HepG2 (cell line): ENCODE measurements around the gene GTPBP6. TPM values are rescaled to one million over a fixed set of nuclear protein-coding genes. Genes with fewer than 3 reads are reported as not detected.

Experiments
- ATAC-seq: fragments of 200-7000 bp; cut with Tn5 transposase; 3 replicates; pipeline ENCODE4 v1.9.1; 2020; ENCODE audit warnings: mild to moderate bottlenecking, moderate library complexity
- BruUV-seq: library from RNA; stranded (reverse); fragments of 400-500 nt; replicated peaks from 2 replicates; lab custom pipeline; 2021; lab: Mats Ljungman, UMichigan
- CTCF ChIA-PET: fragments of 300-600 bp; formaldehyde crosslinking; extraction: SDS; loops from one replicate; lab custom pipeline; 2021; ENCODE audit warnings: low total read pairs, inconsistent platforms, low intra/inter-chr PET ratio; lab: Yijun Ruan, JAX
- POLR2A ChIA-PET: fragments of 350-600 bp; sonication (Branson Sonifier 250); formaldehyde crosslinking; loops from one replicate; lab custom pipeline; 2020; ENCODE audit warnings: antibody characterized with exemption, inconsistent platforms; lab: Yijun Ruan, JAX
- DNase-seq: peaks from one replicate; pipeline ENCODE4 v3.0.0-alpha.2; 2015; ENCODE audit warnings: low spot score
- FAIRE-seq: peaks from 3 replicates; lab custom pipeline; 2011; peaks lifted over from hg19 to GRCh38; lab: Jason Lieb, UNC
- H2AFZ ChIP-seq: one replicate; pipeline ENCODE4 v1.6.1; 2011; ENCODE audit warnings: low read length, inconsistent platforms
- H3K27ac ChIP-seq: fragments of 300-600 bp; 3 replicates; pipeline ENCODE4 v1.8.0; 2011; ENCODE audit warnings: mixed run types, mild to moderate bottlenecking, mixed read lengths, low read length, inconsistent platforms; ENCODE audit not compliant: insufficient read depth; ENCODE audit errors: extremely low read length
- H3K27me3 ChIP-seq, 2 experiments: fragments of 200-600 bp in 1 of 2; 2 replicates in 1 of 2; 3 replicates in 1 of 2; pipeline versions ENCODE4 v1.6.0 to v1.8.0; 2011; ENCODE audit warnings: low read length in 2 of 2, mild to moderate bottlenecking in 2 of 2, moderate library complexity in 2 of 2, inconsistent platforms in 1 of 2; ENCODE audit not compliant: insufficient read depth in 2 of 2, control insufficient read depth in 1 of 2
- H3K36me3 ChIP-seq, 2 experiments: fragments of 200-600 bp in 1 of 2; replicated peaks in 1 of 2; 2 replicates in 1 of 2; 3 replicates in 1 of 2; pipeline versions ENCODE4 v1.5.1 to v1.8.0; 2011; ENCODE audit warnings: low read length in 2 of 2, inconsistent platforms in 1 of 2; ENCODE audit not compliant: insufficient read depth in 2 of 2, control insufficient read depth in 1 of 2
- H3K4me1 ChIP-seq: 2 replicates; pipeline ENCODE4 v1.5.1; 2012; ENCODE audit warnings: low read length, inconsistent platforms; ENCODE audit not compliant: insufficient read depth
- H3K4me2 ChIP-seq: 2 replicates; pipeline ENCODE4 v1.6.0; 2011; ENCODE audit warnings: low read depth, low read length, inconsistent platforms
- H3K4me3 ChIP-seq, 3 experiments: fragments of 200-600 bp in 1 of 3; sonication (generic), shearing (Covaris generic) in 1 of 3; replicated peaks in 1 of 3; 2 replicates each; pipeline ENCODE4 v1.5.1; 2011 to 2016; ENCODE audit warnings: low read length in 3 of 3, inconsistent platforms in 2 of 3, low read depth in 2 of 3, mild to moderate bottlenecking in 2 of 3, control low read depth in 1 of 3, mixed read lengths in 1 of 3; ENCODE audit not compliant: insufficient read depth in 1 of 3
- H3K79me2 ChIP-seq: one replicate; pipeline ENCODE4 v1.6.1; 2011; ENCODE audit warnings: low read length, inconsistent platforms; ENCODE audit not compliant: insufficient read depth
- H3K9ac ChIP-seq: 2 replicates; pipeline ENCODE4 v1.6.0; 2011; ENCODE audit warnings: mild to moderate bottlenecking, low read depth, low read length, inconsistent platforms; ENCODE audit not compliant: insufficient read depth
- H3K9me3 ChIP-seq: 2 replicates; pipeline ENCODE4 v1.5.1; 2012; ENCODE audit warnings: mild to moderate bottlenecking, low read length
- H4K20me1 ChIP-seq: 2 replicates; pipeline ENCODE4 v1.6.0; 2011; ENCODE audit warnings: inconsistent platforms, mild to moderate bottlenecking, low read length, moderate library complexity; ENCODE audit not compliant: insufficient read depth
- CREBL2 ChIP-seq: sonication (generic); formaldehyde crosslinking; IDR thresholded peaks from 2 replicates; pipeline ENCODE4 v1.8.1; 2023; ENCODE audit warnings: missing genetic modification reagents, mild to moderate bottlenecking, borderline replicate concordance
- ELF4 ChIP-seq: sonication (generic); formaldehyde crosslinking; IDR thresholded peaks from 2 replicates; pipeline ENCODE4 v1.5.0; 2020; ENCODE audit warnings: missing genetic modification reagents, mild to moderate bottlenecking, moderate library complexity, borderline replicate concordance
- HIVEP1 ChIP-seq: sonication (generic); formaldehyde crosslinking; IDR thresholded peaks from 2 replicates; pipeline ENCODE4 v1.4.0; 2020; ENCODE audit warnings: mild to moderate bottlenecking, missing genetic modification reagents
- MLLT10 ChIP-seq: sonication (generic); formaldehyde crosslinking; IDR thresholded peaks from 2 replicates; pipeline ENCODE4 v1.4.0; 2020; ENCODE audit warnings: missing genetic modification reagents
- NKX3-1 ChIP-seq: sonication (generic); formaldehyde crosslinking; IDR thresholded peaks from 2 replicates; pipeline ENCODE4 v1.5.0; 2020; ENCODE audit warnings: missing genetic modification reagents
- RBM22 ChIP-seq: fragments of 200-400 bp; formaldehyde crosslinking; optimal IDR thresholded peaks from 2 replicates; pipeline ENCODE3; 2017; ENCODE audit warnings: mild to moderate bottlenecking, low read length, moderate library complexity
- REST ChIP-seq, 2 experiments: IDR thresholded peaks; 2 replicates each; pipeline ENCODE4 v1.6.1; 2011 to 2012; ENCODE audit warnings: low read length in 2 of 2, borderline replicate concordance in 1 of 2, low read depth in 1 of 2, mild to moderate bottlenecking in 1 of 2, moderate library complexity in 1 of 2
- RFX1 ChIP-seq: fragments of 450-650 bp; IDR thresholded peaks from 2 replicates; pipeline ENCODE4 v1.6.1; 2017
- RNF2 ChIP-seq: fragments of 450-650 bp; conservative IDR thresholded peaks from 2 replicates; pipeline ENCODE4 v1.6.1; 2016; ENCODE audit warnings: low read depth
- SAFB2 ChIP-seq: sonication (generic); formaldehyde crosslinking; IDR thresholded peaks from 2 replicates; pipeline ENCODE4 v1.5.1; 2020; ENCODE audit warnings: missing genetic modification reagents, low read depth, mild to moderate bottlenecking, borderline replicate concordance
- SIN3A ChIP-seq: IDR thresholded peaks from 2 replicates; pipeline ENCODE4 v1.6.1; 2011; ENCODE audit warnings: low read depth, mild to moderate bottlenecking, control low read depth, low read length, borderline replicate concordance
- SUZ12 ChIP-seq: fragments of 150-350 bp; IDR thresholded peaks from 2 replicates; pipeline ENCODE4 v1.6.1; 2014; ENCODE audit warnings: low read depth, low read length
- THAP9 ChIP-seq: sonication (generic); formaldehyde crosslinking; IDR thresholded peaks from 2 replicates; pipeline ENCODE4; 2020; ENCODE audit warnings: missing genetic modification reagents, mild to moderate bottlenecking, borderline replicate concordance
- ZBTB33 ChIP-seq: sonication (generic); formaldehyde crosslinking; IDR thresholded peaks from 2 replicates; pipeline ENCODE4 v1.4.0; 2020; ENCODE audit warnings: missing genetic modification reagents
- ZFY ChIP-seq: sonication (generic); formaldehyde crosslinking; IDR thresholded peaks from 2 replicates; pipeline ENCODE4 v1.4.0; 2020; ENCODE audit warnings: missing genetic modification reagents
- ZNF34 ChIP-seq: sonication (generic); formaldehyde crosslinking; IDR thresholded peaks from 2 replicates; pipeline ENCODE4 v1.4.0; 2020; ENCODE audit warnings: mild to moderate bottlenecking, missing genetic modification reagents, borderline replicate concordance
- ZNF441 ChIP-seq: sonication (generic); formaldehyde crosslinking; IDR thresholded peaks from 2 replicates; pipeline ENCODE4 v1.7.0; 2021; ENCODE audit warnings: missing genetic modification reagents, borderline replicate concordance
- ZNF510 ChIP-seq: sonication (generic); formaldehyde crosslinking; IDR thresholded peaks from 2 replicates; pipeline ENCODE4 v1.4.0; 2020; ENCODE audit warnings: low read depth, mild to moderate bottlenecking, missing genetic modification reagents
- WGBS: methylation state at CpG from one replicate; pipeline ENCODE4 v1.1.6; 2017; ENCODE audit warnings: low lambda C conversion rate; 5-methylcytosine and 5-hydroxymethylcytosine counted together
- in situ Hi-C: cut with HindIII; loops from 2 replicates; pipeline ENCODE4 v1.10.0; 2017; ENCODE audit warnings: low pct_unique_long_range_greater_than_20kb; ENCODE audit not compliant: extremely low pct_ligation_motif_present
- intact Hi-C: fragments of 100-400 bp; cut with micrococcal nuclease; formaldehyde crosslinking; loops from one replicate; pipeline ENCODE4 v1.10.0; 2022; ENCODE audit not compliant: unreplicated experiment
- polyA plus RNA-seq, 8 experiments: library from polyadenylated mRNA; depleted of rRNA in 3 of 8; stranded (reverse) in 7 of 8; unstranded in 1 of 8; fragments of >200 nt; fragmentation: Illumina TruSeq in 4 of 8; extraction: Trizol in 4 of 8; gene quantifications; 2 replicates each; pipeline versions ENCODE4 v1.2.1 to v1.2.3, GENCODE V29; 2011 to 2016; ENCODE audit warnings: low read depth in 4 of 8, missing spikeins in 1 of 8, mixed read lengths in 1 of 8; ENCODE audit not compliant: insufficient read depth in 1 of 8
- total RNA-seq, 5 experiments: library from RNA; depleted of rRNA; stranded (reverse); fragments of >200 nt; fragmentation: Illumina TruSeq; extraction: Trizol; gene quantifications; 2 replicates each; pipeline ENCODE4 v1.2.3, GENCODE V29; 2016; ENCODE audit warnings: low read depth in 1 of 5

GTPBP6 gene
- total and polyA plus RNA-seq, 2 of the 13 experiments (the other 11 are each of a cell fraction or from before 2014, with no cell fraction given) = 20.2 to 39.6 TPM

- ATAC-seq (peak; percentile 33; the same call in 2 of the 3 replicates), DNase-seq (no peak), FAIRE-seq (no peak)
- H3K27ac ChIP-seq = no peak overlapping the region
- H3K36me3 ChIP-seq = peaks cover 2 to 10% of the 10 kb centered on the region in 2 experiments; a peak in 1 of 5 replicates
- no peak overlapping the region for H3K9ac ChIP-seq
- no peaks in the 10 kb centered on the region for H3K79me2 ChIP-seq
- 0 out of 2 replicates have a peak, but pooled peaks cover 2% of the 10 kb centered on the region for H4K20me1 ChIP-seq
- in situ Hi-C loops = no loop called here
- H2AFZ ChIP-seq = no peak overlapping the region
- no peak overlapping the region for H3K4me2 ChIP-seq
- H3K9me3 ChIP-seq = no peaks in the 10 kb centered on the region
- H3K4me3 ChIP-seq = no peak overlapping the region
- no TSS peak for BruUV-seq
- intact Hi-C loops = no loop called here
- no peaks in the 10 kb centered on the region for H3K4me1 ChIP-seq
- ChIA-PET CTCF (no interaction called here), POLR2A (no interaction called here)
- H3K27me3 ChIP-seq = no peaks in the 10 kb centered on the region
- 94% methylated on average over 13 of the region's 13 CpGs for WGBS
- TF ChIP-seq ZNF441 (CRISPR knock-in tag) = no peak
- no peak for TF ChIP-seq SAFB2 (CRISPR knock-in tag)
- TF ChIP-seq RFX1 = no peak
- no peak for TF ChIP-seq REST (IDR thresholded peaks at IDR 0.05; ENCODE audit: borderline replicate concordance in 1 of 2, low read depth in 1 of 2, low read length in 2 of 2)
- no peak for TF ChIP-seq HIVEP1 (CRISPR knock-in tag)
- no peak for TF ChIP-seq THAP9 (CRISPR knock-in tag)
- TF ChIP-seq RBM22 = no peak
- TF ChIP-seq RNF2 = no peak
- no peak for TF ChIP-seq MLLT10
- no peak for TF ChIP-seq SUZ12
- no peak for TF ChIP-seq ELF4
- no peak for TF ChIP-seq SIN3A
- no peak for TF ChIP-seq ZNF510 (CRISPR knock-in tag)
- no peak for TF ChIP-seq CREBL2 (CRISPR knock-in tag)
- no peak for TF ChIP-seq ZFY (CRISPR knock-in tag)
- TF ChIP-seq ZNF34 (CRISPR knock-in tag) = no peak
- no peak for TF ChIP-seq ZBTB33
- no peak for TF ChIP-seq NKX3-1 (CRISPR knock-in tag)
Observed at GRCh38 chrX:362351-362750, 43.8 kb upstream of the GTPBP6 start.
